GM23338 (cell line): ENCODE data around the gene SBNO1. TPM values are rescaled to one million over a fixed set of nuclear protein-coding genes. Genes with fewer than 3 reads are reported as not detected.

Experiments used
- ATAC-seq: fragments of 200-7000 bp; cut with Tn5 transposase; 3 replicates; pipeline ENCODE4 v1.9.1; 2020
- DNase-seq: peaks from one replicate; pipeline ENCODE4 v3.0.0-alpha.2; 2015; ENCODE audit warnings: low spot score
- H2AFZ ChIP-seq: fragments of 200-600 bp; sonication (generic); 2 replicates; pipeline ENCODE4 v1.8.0; 2016; ENCODE audit warnings: antibody characterized with exemption, mild to moderate bottlenecking, moderate library complexity
- H3F3A ChIP-seq: fragments of 200-600 bp; sonication (generic); replicated peaks from 2 replicates; pipeline ENCODE4 v1.8.0; 2017; ENCODE audit warnings: antibody characterized with exemption, mixed run types, low read depth
- H3K27ac ChIP-seq: fragments of 200-600 bp; sonication (generic); 2 replicates; pipeline ENCODE4 v1.6.1; 2016; ENCODE audit warnings: low read depth
- H3K27me3 ChIP-seq: fragments of 200-600 bp; sonication (generic); 2 replicates; pipeline ENCODE4 v1.8.0; 2016; ENCODE audit warnings: mild to moderate bottlenecking, mixed run types, moderate library complexity; ENCODE audit not compliant: insufficient read depth
- H3K36me3 ChIP-seq: fragments of 200-600 bp; sonication (generic); 2 replicates; pipeline ENCODE4 v1.8.0; 2016; ENCODE audit warnings: mild to moderate bottlenecking; ENCODE audit not compliant: insufficient read depth
- H3K4me1 ChIP-seq: fragments of 200-600 bp; sonication (generic); 2 replicates; pipeline ENCODE4 v1.8.0; 2016; ENCODE audit warnings: mild to moderate bottlenecking, moderate library complexity; ENCODE audit not compliant: insufficient read depth
- H3K4me2 ChIP-seq: fragments of 200-600 bp; sonication (generic); 2 replicates; pipeline ENCODE4 v1.7.1; 2017; ENCODE audit warnings: mixed run types
- H3K4me3 ChIP-seq: fragments of 200-600 bp; sonication (generic); 2 replicates; pipeline ENCODE4 v1.6.1; 2016; ENCODE audit warnings: mixed run types
- H3K79me2 ChIP-seq: fragments of 200-600 bp; sonication (generic); replicated peaks from 2 replicates; pipeline ENCODE4 v1.8.0; 2017; ENCODE audit warnings: mild to moderate bottlenecking; ENCODE audit not compliant: insufficient read depth
- H3K9me2 ChIP-seq: fragments of 200-600 bp; sonication (generic); 2 replicates; pipeline ENCODE4 v1.8.0; 2017; ENCODE audit not compliant: insufficient read depth
- H4K20me1 ChIP-seq: fragments of 200-600 bp; sonication (generic); replicated peaks from 2 replicates; pipeline ENCODE4 v1.8.0; 2017; ENCODE audit warnings: mild to moderate bottlenecking; ENCODE audit not compliant: insufficient read depth
- H3K27ac Mint-ChIP-seq: 2 replicates; pipeline ENCODE4 v1.8.0; 2020; ENCODE audit warnings: inconsistent platforms, mild to moderate bottlenecking, moderate library complexity, mixed read lengths
- H3K27me3 Mint-ChIP-seq: 3 replicates; pipeline ENCODE4 v1.8.0; 2022; ENCODE audit warnings: low read depth, mild to moderate bottlenecking, moderate library complexity, mixed read lengths, inconsistent platforms; ENCODE audit not compliant: insufficient read depth, poor library complexity
- H3K36me3 Mint-ChIP-seq: 3 replicates; pipeline ENCODE4 v1.8.0; 2021; ENCODE audit warnings: low read depth, mild to moderate bottlenecking, inconsistent platforms, moderate library complexity, mixed read lengths
- H3K4me1 Mint-ChIP-seq: 3 replicates; pipeline ENCODE4 v1.8.0; 2020; ENCODE audit warnings: mild to moderate bottlenecking, inconsistent platforms, mixed read lengths
- H3K4me3 Mint-ChIP-seq: 3 replicates; pipeline ENCODE4 v1.8.0; 2021; ENCODE audit warnings: moderate library complexity, mild to moderate bottlenecking, inconsistent platforms, mixed read lengths
- H3K9me3 Mint-ChIP-seq: 3 replicates; pipeline ENCODE4 v1.8.0; 2020; ENCODE audit warnings: moderate library complexity, mild to moderate bottlenecking, inconsistent platforms, mixed read lengths
- CREB1 ChIP-seq: fragments of 250-450 bp; sonication (Bioruptor Pico); IDR thresholded peaks from 2 replicates; pipeline ENCODE4 v1.5.0; 2020; ENCODE audit warnings: low read depth, mild to moderate bottlenecking, moderate library complexity
- CTCF ChIP-seq, 2 experiments: fragments of 200-600 bp in 1 of 2; sonication (generic) in 1 of 2; conservative IDR thresholded peaks; 2 replicates each; pipeline versions ENCODE4 v1.5.1 to v1.6.1; 2016 to 2017; ENCODE audit warnings: antibody characterized with exemption in 2 of 2, low read depth in 2 of 2, mild to moderate bottlenecking in 2 of 2, moderate library complexity in 1 of 2
- ETS1 ChIP-seq: IDR thresholded peaks from 2 replicates; pipeline ENCODE4 v1.6.1; 2016; ENCODE audit warnings: antibody characterized with exemption
- EZH2 ChIP-seq: fragments of 200-600 bp; sonication (generic); IDR thresholded peaks from one replicate; pipeline ENCODE4 v1.8.0; 2017; ENCODE audit warnings: antibody characterized with exemption, mild to moderate bottlenecking, low read depth; ENCODE audit not compliant: unreplicated experiment
- EZH2phosphoT487 ChIP-seq: fragments of 200-600 bp; sonication (generic); IDR thresholded peaks from one replicate; pipeline ENCODE4 v1.8.1; 2018; ENCODE audit warnings: antibody characterized with exemption; ENCODE audit not compliant: unreplicated experiment
- JUNB ChIP-seq: IDR thresholded peaks from one replicate; pipeline ENCODE4 v1.6.1; 2016; ENCODE audit warnings: antibody characterized with exemption; ENCODE audit not compliant: unreplicated experiment
- NANOG ChIP-seq: IDR thresholded peaks from 2 replicates; pipeline ENCODE4 v1.6.1; 2016; ENCODE audit warnings: antibody characterized with exemption, borderline replicate concordance
- POLR2AphosphoS5 ChIP-seq: IDR thresholded peaks from 2 replicates; pipeline ENCODE4 v1.6.1; 2016; ENCODE audit warnings: antibody characterized with exemption, low read depth
- STAT1 ChIP-seq: IDR thresholded peaks from one replicate; pipeline ENCODE4 v1.6.1; 2016; ENCODE audit warnings: antibody characterized with exemption; ENCODE audit not compliant: unreplicated experiment
- ZNF114 ChIP-seq: fragments of 250-450 bp; sonication (Bioruptor Pico); IDR thresholded peaks from 2 replicates; pipeline ENCODE4 v1.5.0; 2020; ENCODE audit warnings: mild to moderate bottlenecking, moderate library complexity
- polyA plus RNA-seq: library from polyadenylated mRNA; unstranded; fragments of >200 nt; fragmentation: Nextera tagmentation; extraction: Ambion mirVana; gene quantifications from 2 replicates; pipeline ENCODE4 v1.2.1, GENCODE V29; 2016
- total RNA-seq: library from RNA; depleted of rRNA; stranded (reverse); fragments of >200 nt; shearing (Covaris generic); gene quantifications from 2 replicates; pipeline ENCODE4 v1.2.3, GENCODE V29; 2014
- TF ChIP-seq, protein P1 (sequence below): fragments of 250-450 bp; sonication (Bioruptor Pico); IDR thresholded peaks from 2 replicates; pipeline ENCODE4 v1.5.0; 2020; ENCODE audit warnings: mild to moderate bottlenecking, moderate library complexity
- TF ChIP-seq, protein P2 (sequence below): IDR thresholded peaks from one replicate; pipeline ENCODE4 v1.6.1; 2018; ENCODE audit warnings: antibody characterized with exemption; ENCODE audit not compliant: unreplicated experiment

SBNO1 gene
- total and polyA plus RNA-seq, 2 experiments from 2014 or later = 34.9 to 49.5 TPM

DNA sequence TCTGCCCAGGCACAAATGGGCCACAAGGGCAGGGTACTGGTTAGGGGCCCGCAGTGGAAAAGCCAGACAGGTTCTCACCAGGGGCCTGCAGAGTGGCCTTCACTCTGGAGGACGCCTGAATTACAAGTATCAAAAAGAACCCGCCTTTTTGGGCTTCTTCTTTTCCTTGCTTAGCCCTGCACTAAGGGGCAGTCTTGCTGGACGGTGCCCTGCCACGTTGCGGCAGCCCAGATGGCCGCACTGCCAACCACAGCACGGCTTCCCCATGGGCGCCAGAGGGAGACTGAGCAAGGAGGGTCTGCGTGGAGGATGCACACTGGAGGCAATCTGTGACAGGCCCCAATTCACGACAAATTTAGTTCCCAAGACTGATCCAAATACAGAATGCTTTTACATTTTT lies 74.7 kb downstream of the SBNO1 start (continued):
- TF ChIP-seq, protein P1, sequence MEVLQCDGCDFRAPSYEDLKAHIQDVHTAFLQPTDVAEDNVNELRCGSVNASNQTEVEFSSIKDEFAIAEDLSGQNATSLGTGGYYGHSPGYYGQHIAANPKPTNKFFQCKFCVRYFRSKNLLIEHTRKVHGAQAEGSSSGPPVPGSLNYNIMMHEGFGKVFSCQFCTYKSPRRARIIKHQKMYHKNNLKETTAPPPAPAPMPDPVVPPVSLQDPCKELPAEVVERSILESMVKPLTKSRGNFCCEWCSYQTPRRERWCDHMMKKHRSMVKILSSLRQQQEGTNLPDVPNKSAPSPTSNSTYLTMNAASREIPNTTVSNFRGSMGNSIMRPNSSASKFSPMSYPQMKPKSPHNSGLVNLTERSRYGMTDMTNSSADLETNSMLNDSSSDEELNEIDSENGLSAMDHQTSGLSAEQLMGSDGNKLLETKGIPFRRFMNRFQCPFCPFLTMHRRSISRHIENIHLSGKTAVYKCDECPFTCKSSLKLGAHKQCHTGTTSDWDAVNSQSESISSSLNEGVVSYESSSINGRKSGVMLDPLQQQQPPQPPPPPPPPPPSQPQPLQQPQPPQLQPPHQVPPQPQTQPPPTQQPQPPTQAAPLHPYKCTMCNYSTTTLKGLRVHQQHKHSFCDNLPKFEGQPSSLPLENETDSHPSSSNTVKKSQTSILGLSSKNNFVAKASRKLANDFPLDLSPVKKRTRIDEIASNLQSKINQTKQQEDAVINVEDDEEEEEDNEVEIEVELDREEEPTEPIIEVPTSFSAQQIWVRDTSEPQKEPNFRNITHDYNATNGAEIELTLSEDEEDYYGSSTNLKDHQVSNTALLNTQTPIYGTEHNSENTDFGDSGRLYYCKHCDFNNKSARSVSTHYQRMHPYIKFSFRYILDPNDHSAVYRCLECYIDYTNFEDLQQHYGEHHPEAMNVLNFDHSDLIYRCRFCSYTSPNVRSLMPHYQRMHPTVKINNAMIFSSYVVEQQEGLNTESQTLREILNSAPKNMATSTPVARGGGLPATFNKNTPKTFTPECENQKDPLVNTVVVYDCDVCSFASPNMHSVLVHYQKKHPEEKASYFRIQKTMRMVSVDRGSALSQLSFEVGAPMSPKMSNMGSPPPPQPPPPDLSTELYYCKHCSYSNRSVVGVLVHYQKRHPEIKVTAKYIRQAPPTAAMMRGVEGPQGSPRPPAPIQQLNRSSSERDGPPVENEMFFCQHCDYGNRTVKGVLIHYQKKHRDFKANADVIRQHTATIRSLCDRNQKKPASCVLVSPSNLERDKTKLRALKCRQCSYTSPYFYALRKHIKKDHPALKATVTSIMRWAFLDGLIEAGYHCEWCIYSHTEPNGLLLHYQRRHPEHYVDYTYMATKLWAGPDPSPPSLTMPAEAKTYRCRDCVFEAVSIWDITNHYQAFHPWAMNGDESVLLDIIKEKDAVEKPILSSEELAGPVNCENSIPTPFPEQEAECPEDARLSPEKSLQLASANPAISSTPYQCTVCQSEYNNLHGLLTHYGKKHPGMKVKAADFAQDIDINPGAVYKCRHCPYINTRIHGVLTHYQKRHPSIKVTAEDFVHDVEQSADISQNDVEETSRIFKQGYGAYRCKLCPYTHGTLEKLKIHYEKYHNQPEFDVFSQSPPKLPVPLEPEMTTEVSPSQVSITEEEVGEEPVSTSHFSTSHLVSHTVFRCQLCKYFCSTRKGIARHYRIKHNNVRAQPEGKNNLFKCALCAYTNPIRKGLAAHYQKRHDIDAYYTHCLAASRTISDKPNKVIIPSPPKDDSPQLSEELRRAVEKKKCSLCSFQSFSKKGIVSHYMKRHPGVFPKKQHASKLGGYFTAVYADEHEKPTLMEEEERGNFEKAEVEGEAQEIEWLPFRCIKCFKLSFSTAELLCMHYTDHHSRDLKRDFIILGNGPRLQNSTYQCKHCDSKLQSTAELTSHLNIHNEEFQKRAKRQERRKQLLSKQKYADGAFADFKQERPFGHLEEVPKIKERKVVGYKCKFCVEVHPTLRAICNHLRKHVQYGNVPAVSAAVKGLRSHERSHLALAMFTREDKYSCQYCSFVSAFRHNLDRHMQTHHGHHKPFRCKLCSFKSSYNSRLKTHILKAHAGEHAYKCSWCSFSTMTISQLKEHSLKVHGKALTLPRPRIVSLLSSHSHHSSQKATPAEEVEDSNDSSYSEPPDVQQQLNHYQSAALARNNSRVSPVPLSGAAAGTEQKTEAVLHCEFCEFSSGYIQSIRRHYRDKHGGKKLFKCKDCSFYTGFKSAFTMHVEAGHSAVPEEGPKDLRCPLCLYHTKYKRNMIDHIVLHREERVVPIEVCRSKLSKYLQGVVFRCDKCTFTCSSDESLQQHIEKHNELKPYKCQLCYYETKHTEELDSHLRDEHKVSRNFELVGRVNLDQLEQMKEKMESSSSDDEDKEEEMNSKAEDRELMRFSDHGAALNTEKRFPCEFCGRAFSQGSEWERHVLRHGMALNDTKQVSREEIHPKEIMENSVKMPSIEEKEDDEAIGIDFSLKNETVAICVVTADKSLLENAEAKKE (CRISPR knock-in tag) = no peak
- TF ChIP-seq EZH2 (no peak), EZH2phosphoT487 (no peak)

DNA sequence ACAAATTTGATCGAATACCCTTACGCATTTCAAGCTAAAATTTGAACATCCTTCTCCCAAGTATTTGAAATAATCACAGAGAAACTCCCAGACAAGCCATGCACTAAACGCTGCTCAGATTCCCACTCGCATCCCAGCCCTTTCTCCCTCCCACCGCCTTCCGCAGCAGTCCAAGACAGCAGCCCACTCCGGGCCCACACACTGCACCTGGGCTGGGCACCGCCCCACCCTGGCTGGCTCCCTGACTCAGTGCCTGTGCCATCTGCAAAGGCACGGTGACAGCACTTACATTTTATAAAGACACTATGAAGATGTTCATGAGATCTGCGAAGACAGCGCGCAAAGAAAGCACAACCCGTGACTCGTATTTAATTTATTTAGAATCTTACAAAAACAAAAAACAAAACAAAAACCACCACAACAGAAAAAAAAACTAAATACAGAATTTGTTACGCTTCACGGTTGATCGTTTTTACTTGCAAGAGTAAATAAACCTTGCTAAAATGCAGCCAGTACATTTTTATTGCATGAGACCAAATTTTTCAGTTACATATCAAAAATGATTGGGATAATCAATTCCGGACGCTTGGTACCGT lies 75.8 kb downstream of the SBNO1 start:
- Histone ChIP-seq H3K27me3 (no peaks in the 10 kb centered on the region), H3K4me2 (no peak overlapping the region), H3K36me3 (peaks cover 16% of the 10 kb centered on the region), H3K9me2 (no peaks in the 10 kb centered on the region), H3F3A (0 out of 2 replicates have a peak, but pooled peaks cover 15% of the 10 kb centered on the region), H3K27ac (0 out of 2 replicates have a peak overlapping the region, but pooled peaks have one; percentile 55), H3K4me3 (no peak overlapping the region), H4K20me1 (peaks cover 6% of the 10 kb centered on the region; the same call in 1 of the 2 replicates), H3K4me1 (peaks cover 11% of the 10 kb centered on the region), H2AFZ (no peak overlapping the region), H3K79me2 (no peaks in the 10 kb centered on the region)
- peaks cover 7% of the 10 kb centered on the region for H3K4me1 Mint-ChIP-seq
- peaks cover 16% of the 10 kb centered on the region for H3K36me3 Mint-ChIP-seq
- no peaks in the 10 kb centered on the region for H3K9me3 Mint-ChIP-seq
- no peaks in the 10 kb centered on the region for H3K27me3 Mint-ChIP-seq
- no peak; the same call in 2 of the 3 replicates for ATAC-seq
- no peak overlapping the region for H3K4me3 Mint-ChIP-seq
- no peak overlapping the region for H3K27ac Mint-ChIP-seq
- DNase-seq = no peak
- TF ChIP-seq STAT1 (no peak), CREB1 (no peak), CTCF (conservative IDR thresholded peaks at IDR 0.05; ENCODE audit: low read depth in 2 of 2) (no peak), JUNB (no peak), ZNF114 (no peak), EZH2 (no peak), ETS1 (no peak), POLR2AphosphoS5 (no peak), EZH2phosphoT487 (no peak), NANOG (no peak)
- TF ChIP-seq, protein P2, sequence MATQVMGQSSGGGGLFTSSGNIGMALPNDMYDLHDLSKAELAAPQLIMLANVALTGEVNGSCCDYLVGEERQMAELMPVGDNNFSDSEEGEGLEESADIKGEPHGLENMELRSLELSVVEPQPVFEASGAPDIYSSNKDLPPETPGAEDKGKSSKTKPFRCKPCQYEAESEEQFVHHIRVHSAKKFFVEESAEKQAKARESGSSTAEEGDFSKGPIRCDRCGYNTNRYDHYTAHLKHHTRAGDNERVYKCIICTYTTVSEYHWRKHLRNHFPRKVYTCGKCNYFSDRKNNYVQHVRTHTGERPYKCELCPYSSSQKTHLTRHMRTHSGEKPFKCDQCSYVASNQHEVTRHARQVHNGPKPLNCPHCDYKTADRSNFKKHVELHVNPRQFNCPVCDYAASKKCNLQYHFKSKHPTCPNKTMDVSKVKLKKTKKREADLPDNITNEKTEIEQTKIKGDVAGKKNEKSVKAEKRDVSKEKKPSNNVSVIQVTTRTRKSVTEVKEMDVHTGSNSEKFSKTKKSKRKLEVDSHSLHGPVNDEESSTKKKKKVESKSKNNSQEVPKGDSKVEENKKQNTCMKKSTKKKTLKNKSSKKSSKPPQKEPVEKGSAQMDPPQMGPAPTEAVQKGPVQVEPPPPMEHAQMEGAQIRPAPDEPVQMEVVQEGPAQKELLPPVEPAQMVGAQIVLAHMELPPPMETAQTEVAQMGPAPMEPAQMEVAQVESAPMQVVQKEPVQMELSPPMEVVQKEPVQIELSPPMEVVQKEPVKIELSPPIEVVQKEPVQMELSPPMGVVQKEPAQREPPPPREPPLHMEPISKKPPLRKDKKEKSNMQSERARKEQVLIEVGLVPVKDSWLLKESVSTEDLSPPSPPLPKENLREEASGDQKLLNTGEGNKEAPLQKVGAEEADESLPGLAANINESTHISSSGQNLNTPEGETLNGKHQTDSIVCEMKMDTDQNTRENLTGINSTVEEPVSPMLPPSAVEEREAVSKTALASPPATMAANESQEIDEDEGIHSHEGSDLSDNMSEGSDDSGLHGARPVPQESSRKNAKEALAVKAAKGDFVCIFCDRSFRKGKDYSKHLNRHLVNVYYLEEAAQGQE = no peak
